Measurements from ENCODE around the gene CHCHD3. TPM values are rescaled to one million over a fixed set of nuclear protein-coding genes. Genes with fewer than 3 reads are reported as not detected.

CHCHD3 gene
- total and polyA plus RNA-seq, 2 donors = 22.5 to 56.6 TPM

DNA sequence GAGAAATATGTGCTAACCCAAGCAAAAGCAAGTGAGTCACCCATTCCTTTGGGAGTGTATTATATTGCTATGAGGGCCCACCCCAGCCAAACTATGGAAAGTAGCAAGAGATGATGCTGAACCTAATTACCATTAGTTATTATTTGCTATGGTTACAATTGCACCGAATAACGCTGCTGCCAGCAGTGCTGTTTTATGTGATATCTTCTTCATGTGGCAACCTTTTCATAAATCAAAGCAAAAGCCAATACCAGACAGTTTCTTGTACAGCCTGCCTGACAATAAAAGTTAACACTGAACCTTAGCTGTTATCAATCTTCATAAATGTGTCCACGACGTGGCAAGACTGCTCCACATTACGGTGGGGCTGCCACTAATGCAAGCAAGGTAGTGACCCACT lies 263.9 kb downstream of the CHCHD3 start:
- Histone ChIP-seq H3K36me3 (ENCODE audit: control insufficient read depth in 2 of 2, insufficient read depth in 2 of 2, low read length in 1 of 2) (no peaks in the 10 kb centered on the region), H3K27me3 (ENCODE audit: control insufficient read depth in 2 of 2, insufficient read depth in 1 of 2, low read length in 1 of 2) (no peaks in the 10 kb centered on the region), H3K4me1 (ENCODE audit: control insufficient read depth in 2 of 2, insufficient read depth in 2 of 2, low read length in 2 of 2) (no peaks in the 10 kb centered on the region), H3K9me3 (ENCODE audit: control insufficient read depth in 2 of 2, insufficient read depth in 1 of 2, low read length in 1 of 2) (no peaks in the 10 kb centered on the region), H3K27ac (ENCODE audit: low read depth in 1 of 2, low read length in 1 of 2) (no peak overlapping the region), H3K4me3 (ENCODE audit: low read length in 2 of 2) (no peak overlapping the region)
- no peak for DNase-seq (ENCODE audit: low read depth in 6 of 9, low spot score in 9 of 9)
- 98% methylated on average over 5 of the region's 5 CpGs for WGBS

DNA sequence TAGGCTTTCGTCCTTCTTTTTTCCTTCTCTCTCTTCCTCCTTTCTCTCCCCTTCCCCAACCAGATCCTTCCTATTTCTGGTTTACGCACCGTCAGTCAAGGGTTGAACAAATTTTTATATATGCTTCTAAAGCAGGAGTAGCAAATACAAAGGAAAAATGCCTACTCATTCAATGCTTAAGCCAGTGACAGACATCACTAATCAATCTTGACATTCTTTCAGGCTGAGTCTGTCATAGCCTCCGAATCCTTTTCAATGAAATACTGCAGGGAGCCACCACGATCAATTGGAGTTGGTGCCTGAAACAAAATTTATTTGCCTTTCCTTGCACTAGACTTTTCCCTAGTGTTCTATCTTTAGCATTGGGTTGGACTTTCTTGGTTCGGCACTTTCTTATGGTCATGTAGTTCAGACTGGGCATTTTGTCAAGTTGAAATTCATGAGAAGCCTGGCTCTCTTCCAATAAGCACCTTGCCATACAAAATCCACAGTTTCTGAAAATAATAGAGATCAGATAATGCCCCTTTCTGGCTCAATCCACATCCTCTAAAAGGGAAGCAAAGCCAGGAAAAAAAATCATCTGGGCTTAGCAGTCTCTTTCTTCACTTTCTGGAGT lies 266.1 kb downstream of the CHCHD3 start:
- no peaks in the 10 kb centered on the region for H3K9me3 ChIP-seq (ENCODE audit: control insufficient read depth in 2 of 2, insufficient read depth in 1 of 2, low read length in 1 of 2)
- no peak overlapping the region for H3K27ac ChIP-seq (ENCODE audit: low read depth in 1 of 2, low read length in 1 of 2)
- no peak overlapping the region for H3K4me3 ChIP-seq (ENCODE audit: low read length in 2 of 2)
- H3K36me3 ChIP-seq (ENCODE audit: control insufficient read depth in 2 of 2, insufficient read depth in 2 of 2, low read length in 1 of 2) = no peaks in the 10 kb centered on the region
- no peaks in the 10 kb centered on the region for H3K27me3 ChIP-seq (ENCODE audit: control insufficient read depth in 2 of 2, insufficient read depth in 1 of 2, low read length in 1 of 2)
- no peaks in the 10 kb centered on the region for H3K4me1 ChIP-seq (ENCODE audit: control insufficient read depth in 2 of 2, insufficient read depth in 2 of 2, low read length in 2 of 2)
- 95% methylated on average over 6 of the region's 6 CpGs for WGBS
- DNase-seq (ENCODE audit: low read depth in 6 of 9, low spot score in 9 of 9) = no peak

DNA sequence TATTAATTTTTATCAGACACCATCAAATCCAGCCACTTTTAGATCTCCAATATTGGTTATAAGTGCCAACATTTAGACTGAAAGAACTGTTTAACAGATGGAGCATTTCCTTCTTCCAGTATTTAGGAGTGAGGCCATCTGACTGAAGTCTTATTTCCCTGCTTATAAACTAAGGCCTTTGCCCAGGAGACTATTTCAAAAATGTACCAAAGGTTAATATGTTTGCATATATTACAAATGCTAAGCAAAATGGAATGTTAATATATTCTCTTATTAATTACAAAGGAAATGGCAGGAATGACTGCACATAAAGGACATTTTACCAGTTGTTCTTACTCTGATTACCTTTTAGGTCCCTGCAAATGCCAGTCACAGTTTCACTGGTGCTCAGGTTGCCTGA lies 266.8 kb downstream of the CHCHD3 start:
- Histone ChIP-seq H3K27me3 (ENCODE audit: control insufficient read depth in 2 of 2, insufficient read depth in 1 of 2, low read length in 1 of 2) (no peaks in the 10 kb centered on the region), H3K36me3 (ENCODE audit: control insufficient read depth in 2 of 2, insufficient read depth in 2 of 2, low read length in 1 of 2) (no peaks in the 10 kb centered on the region), H3K27ac (ENCODE audit: low read depth in 1 of 2, low read length in 1 of 2) (no peak overlapping the region), H3K4me1 (ENCODE audit: control insufficient read depth in 2 of 2, insufficient read depth in 2 of 2, low read length in 2 of 2) (no peaks in the 10 kb centered on the region), H3K4me3 (ENCODE audit: low read length in 2 of 2) (no peak overlapping the region), H3K9me3 (ENCODE audit: control insufficient read depth in 2 of 2, insufficient read depth in 1 of 2, low read length in 1 of 2) (no peaks in the 10 kb centered on the region)
- DNase-seq (ENCODE audit: low read depth in 6 of 9, low spot score in 9 of 9) = no peak

DNA sequence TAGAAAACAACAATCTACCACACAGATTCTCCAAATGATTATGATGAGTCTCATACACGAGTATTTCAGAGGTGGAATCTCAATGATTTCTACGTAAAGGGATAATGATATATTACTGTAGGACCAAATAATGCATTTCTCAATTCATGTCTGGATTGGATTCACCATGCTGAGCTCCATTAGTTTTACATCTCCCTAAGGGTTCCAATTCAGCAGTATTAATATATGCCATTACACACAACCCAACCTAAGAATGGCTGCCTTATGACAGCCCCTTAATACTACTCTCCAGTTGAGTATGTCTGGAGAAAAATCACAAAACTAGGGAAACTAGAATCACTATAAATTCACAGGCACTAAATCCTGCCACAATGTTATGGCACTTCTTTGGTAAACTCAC lies 271.3 kb downstream of the CHCHD3 start:
- 98% methylated on average over 2 of the region's 2 CpGs for WGBS
- Histone ChIP-seq H3K9me3 (ENCODE audit: control insufficient read depth in 2 of 2, insufficient read depth in 1 of 2, low read length in 1 of 2) (no peaks in the 10 kb centered on the region), H3K4me1 (ENCODE audit: control insufficient read depth in 2 of 2, insufficient read depth in 2 of 2, low read length in 2 of 2) (no peaks in the 10 kb centered on the region), H3K27me3 (ENCODE audit: control insufficient read depth in 2 of 2, insufficient read depth in 1 of 2, low read length in 1 of 2) (no peaks in the 10 kb centered on the region), H3K27ac (ENCODE audit: low read depth in 1 of 2, low read length in 1 of 2) (no peak overlapping the region), H3K36me3 (ENCODE audit: control insufficient read depth in 2 of 2, insufficient read depth in 2 of 2, low read length in 1 of 2) (no peaks in the 10 kb centered on the region), H3K4me3 (ENCODE audit: low read length in 2 of 2) (no peak overlapping the region)
- DNase-seq (ENCODE audit: low read depth in 6 of 9, low spot score in 9 of 9) = no peak

DNA sequence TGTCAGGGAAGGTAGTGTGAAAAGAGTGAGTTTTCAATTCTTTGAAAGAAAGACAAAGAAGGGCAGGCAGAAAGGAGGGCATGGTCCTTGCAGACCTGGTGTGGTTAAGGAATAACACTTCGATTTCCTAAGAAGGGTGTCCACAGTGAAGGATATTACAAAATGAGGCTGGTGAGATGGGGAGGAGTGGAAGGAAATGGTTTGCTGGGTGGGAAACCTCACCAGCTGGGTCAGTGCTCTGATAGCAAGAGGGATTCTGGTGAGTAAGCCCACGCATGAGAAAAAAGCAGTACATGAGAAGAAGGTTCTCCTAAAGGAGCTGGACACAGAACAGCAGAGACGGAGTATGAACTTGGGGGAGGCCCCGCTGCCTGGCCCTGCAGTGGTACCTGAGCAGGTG lies 275.1 kb downstream of the CHCHD3 start:
- Histone ChIP-seq H3K4me3 (ENCODE audit: low read length in 2 of 2) (no peak overlapping the region), H3K27me3 (ENCODE audit: control insufficient read depth in 2 of 2, insufficient read depth in 1 of 2, low read length in 1 of 2) (no peaks in the 10 kb centered on the region), H3K36me3 (ENCODE audit: control insufficient read depth in 2 of 2, insufficient read depth in 2 of 2, low read length in 1 of 2) (no peaks in the 10 kb centered on the region), H3K27ac (ENCODE audit: low read depth in 1 of 2, low read length in 1 of 2) (no peak overlapping the region), H3K9me3 (ENCODE audit: control insufficient read depth in 2 of 2, insufficient read depth in 1 of 2, low read length in 1 of 2) (no peaks in the 10 kb centered on the region), H3K4me1 (ENCODE audit: control insufficient read depth in 2 of 2, insufficient read depth in 2 of 2, low read length in 2 of 2) (no peaks in the 10 kb centered on the region)
- no peak for DNase-seq (ENCODE audit: low read depth in 6 of 9, low spot score in 9 of 9)
- 97% methylated on average over 4 of the region's 4 CpGs for WGBS

DNA sequence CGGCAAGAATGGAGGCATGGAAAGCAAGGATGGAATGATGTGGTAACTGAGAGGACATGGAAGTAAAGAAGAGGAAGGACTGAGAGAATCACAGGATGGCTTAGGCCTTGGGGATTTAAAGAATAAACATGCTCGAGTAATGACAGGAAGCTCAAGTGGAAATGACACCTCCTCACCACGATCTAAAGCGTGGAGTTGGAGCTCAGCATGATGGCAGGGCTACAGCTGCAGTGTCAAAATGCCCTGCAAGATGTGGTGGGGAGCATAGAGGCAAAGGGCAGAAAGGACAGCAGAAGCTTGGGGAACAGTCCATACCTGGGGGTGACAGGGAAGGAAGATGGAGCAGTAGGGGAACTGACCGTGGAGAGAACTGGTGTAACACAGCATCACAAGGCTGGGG lies 276.1 kb downstream of the CHCHD3 start:
- H3K4me3 ChIP-seq (ENCODE audit: low read length in 2 of 2) = no peak overlapping the region
- no peak overlapping the region for H3K27ac ChIP-seq (ENCODE audit: low read depth in 1 of 2, low read length in 1 of 2)
- no peak for DNase-seq (ENCODE audit: low read depth in 6 of 9, low spot score in 9 of 9)
- no peaks in the 10 kb centered on the region for H3K36me3 ChIP-seq (ENCODE audit: control insufficient read depth in 2 of 2, insufficient read depth in 2 of 2, low read length in 1 of 2)
- no peaks in the 10 kb centered on the region for H3K4me1 ChIP-seq (ENCODE audit: control insufficient read depth in 2 of 2, insufficient read depth in 2 of 2, low read length in 2 of 2)
- 75% methylated on average over 5 of the region's 5 CpGs for WGBS
- no peaks in the 10 kb centered on the region for H3K9me3 ChIP-seq (ENCODE audit: control insufficient read depth in 2 of 2, insufficient read depth in 1 of 2, low read length in 1 of 2)
- no peaks in the 10 kb centered on the region for H3K27me3 ChIP-seq (ENCODE audit: control insufficient read depth in 2 of 2, insufficient read depth in 1 of 2, low read length in 1 of 2)

DNA sequence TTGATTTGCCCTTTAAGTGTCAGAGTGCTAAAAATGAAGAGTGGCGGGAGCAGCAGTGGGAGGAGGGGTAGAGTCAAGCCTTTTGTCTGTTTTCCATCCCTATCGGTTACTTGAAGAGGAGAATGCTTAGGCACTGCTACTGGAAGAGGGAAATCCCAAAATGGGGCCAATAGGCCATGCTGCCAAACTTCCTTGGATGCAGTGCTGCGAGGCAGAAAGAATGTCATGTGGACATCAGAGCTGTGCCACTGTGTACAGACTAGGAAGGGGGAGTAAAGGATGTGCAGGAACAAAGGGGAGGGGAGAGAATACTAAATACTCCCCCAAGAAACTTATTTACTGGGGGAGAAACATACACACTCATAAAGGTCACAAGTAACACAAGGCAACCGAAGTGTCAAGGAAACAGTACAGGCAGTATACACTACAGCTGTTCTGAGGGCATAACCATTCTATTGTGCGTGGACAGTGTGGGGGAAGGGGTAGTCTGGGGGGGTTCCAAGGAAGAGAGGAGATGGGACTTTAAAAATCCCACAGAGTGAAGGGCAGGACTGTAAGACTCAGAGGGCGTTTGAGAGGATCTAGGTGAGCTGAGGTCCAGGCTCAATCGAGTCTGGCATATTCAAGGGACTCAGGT lies 276.9 kb downstream of the CHCHD3 start:
- 98% methylated on average over 7 of the region's 7 CpGs for WGBS
- H3K36me3 ChIP-seq (ENCODE audit: control insufficient read depth in 2 of 2, insufficient read depth in 2 of 2, low read length in 1 of 2) = no peaks in the 10 kb centered on the region
- no peaks in the 10 kb centered on the region for H3K27me3 ChIP-seq (ENCODE audit: control insufficient read depth in 2 of 2, insufficient read depth in 1 of 2, low read length in 1 of 2)
- H3K9me3 ChIP-seq (ENCODE audit: control insufficient read depth in 2 of 2, insufficient read depth in 1 of 2, low read length in 1 of 2) = no peaks in the 10 kb centered on the region
- no peaks in the 10 kb centered on the region for H3K4me1 ChIP-seq (ENCODE audit: control insufficient read depth in 2 of 2, insufficient read depth in 2 of 2, low read length in 2 of 2)
- DNase-seq (ENCODE audit: low read depth in 6 of 9, low spot score in 9 of 9) = no peak
- no peak overlapping the region for H3K4me3 ChIP-seq (ENCODE audit: low read length in 2 of 2)
- H3K27ac ChIP-seq (ENCODE audit: low read depth in 1 of 2, low read length in 1 of 2) = no peak overlapping the region

DNA sequence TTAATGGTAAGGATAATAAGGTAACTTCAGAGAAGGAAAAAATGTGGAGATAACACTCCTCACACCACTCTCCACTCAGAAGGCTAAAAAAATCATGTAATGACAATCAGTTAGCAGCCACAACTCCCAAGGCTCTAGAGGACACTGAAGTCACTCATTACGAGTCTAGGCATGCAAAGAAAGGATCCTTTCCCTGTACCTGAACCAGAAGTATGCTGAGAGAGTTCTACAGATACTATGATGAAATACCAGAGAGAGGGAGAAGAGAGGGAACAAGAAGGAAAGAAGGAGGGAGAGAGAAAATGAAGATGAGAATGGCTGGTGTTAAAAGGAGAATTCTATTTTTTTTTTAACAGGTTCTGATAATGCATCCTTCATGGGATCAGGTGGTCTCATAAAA lies 281.4 kb downstream of the CHCHD3 start:
- no peaks in the 10 kb centered on the region for H3K9me3 ChIP-seq (ENCODE audit: control insufficient read depth in 2 of 2, insufficient read depth in 1 of 2, low read length in 1 of 2)
- no peak overlapping the region for H3K4me3 ChIP-seq (ENCODE audit: low read length in 2 of 2)
- WGBS = 95% methylated on average over 1 of the region's 1 CpG
- no peak overlapping the region for H3K27ac ChIP-seq (ENCODE audit: low read depth in 1 of 2, low read length in 1 of 2)
- no peaks in the 10 kb centered on the region for H3K27me3 ChIP-seq (ENCODE audit: control insufficient read depth in 2 of 2, insufficient read depth in 1 of 2, low read length in 1 of 2)
- no peaks in the 10 kb centered on the region for H3K4me1 ChIP-seq (ENCODE audit: control insufficient read depth in 2 of 2, insufficient read depth in 2 of 2, low read length in 2 of 2)
- no peaks in the 10 kb centered on the region for H3K36me3 ChIP-seq (ENCODE audit: control insufficient read depth in 2 of 2, insufficient read depth in 2 of 2, low read length in 1 of 2)
- no peak for DNase-seq (ENCODE audit: low read depth in 6 of 9, low spot score in 9 of 9)

DNA sequence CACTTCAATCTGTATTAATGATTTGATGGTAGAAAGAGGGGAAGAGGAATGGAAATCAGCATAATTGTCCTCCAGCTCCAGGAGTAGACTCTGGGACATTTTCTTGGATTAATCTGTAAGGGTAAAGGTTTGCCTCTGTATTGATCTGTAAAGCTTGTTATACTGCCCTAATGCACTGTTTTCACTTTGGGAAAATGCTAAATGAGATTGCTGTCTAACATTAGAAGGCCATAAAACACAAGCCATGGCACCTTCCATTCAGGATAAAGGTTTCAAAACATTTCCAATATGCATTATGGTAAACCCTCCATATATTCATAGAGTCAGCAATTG lies 282.8 kb downstream of the CHCHD3 start:
- no peaks in the 10 kb centered on the region for H3K36me3 ChIP-seq (ENCODE audit: control insufficient read depth in 2 of 2, insufficient read depth in 2 of 2, low read length in 1 of 2)
- no peaks in the 10 kb centered on the region for H3K4me1 ChIP-seq (ENCODE audit: control insufficient read depth in 2 of 2, insufficient read depth in 2 of 2, low read length in 2 of 2)
- H3K4me3 ChIP-seq (ENCODE audit: low read length in 2 of 2) = no peak overlapping the region
- H3K27me3 ChIP-seq (ENCODE audit: control insufficient read depth in 2 of 2, insufficient read depth in 1 of 2, low read length in 1 of 2) = no peaks in the 10 kb centered on the region
- no peak overlapping the region for H3K27ac ChIP-seq (ENCODE audit: low read depth in 1 of 2, low read length in 1 of 2)
- H3K9me3 ChIP-seq (ENCODE audit: control insufficient read depth in 2 of 2, insufficient read depth in 1 of 2, low read length in 1 of 2) = no peaks in the 10 kb centered on the region
- DNase-seq (ENCODE audit: low read depth in 6 of 9, low spot score in 9 of 9) = no peak
